Mesenchymal stem cell (in vitro differentiated cells and primary cell): ENCODE measurements around the gene LRRC17. TPM values are rescaled to one million over a fixed set of nuclear protein-coding genes. Genes with fewer than 3 reads are reported as not detected.

ENCODE experiments used
- DNase-seq: peaks from one replicate; pipeline ENCODE4 v3.0.0-alpha.2; 2013
- H2AFZ ChIP-seq: one replicate; pipeline ENCODE4 v1.6.1; 2013; ENCODE audit warnings: low read depth, mild to moderate bottlenecking, control low read depth, inconsistent platforms, low read length, moderate library complexity
- H2AK5ac ChIP-seq: 2 replicates; pipeline ENCODE4 v1.6.1; 2013; ENCODE audit warnings: low read length, moderate library complexity, mild to moderate bottlenecking, inconsistent platforms; ENCODE audit not compliant: severe bottlenecking
- H2BK120ac ChIP-seq: one replicate; pipeline ENCODE4 v1.6.1; 2013; ENCODE audit warnings: low read depth, mild to moderate bottlenecking, inconsistent platforms, low read length, moderate library complexity
- H2BK12ac ChIP-seq, 2 experiments: one replicate each; pipeline ENCODE4 v1.6.1; 2013; ENCODE audit warnings: inconsistent platforms in 2 of 2, low read length in 2 of 2, mild to moderate bottlenecking in 2 of 2, moderate library complexity in 2 of 2, control low read depth in 1 of 2
- H2BK15ac ChIP-seq: one replicate; pipeline ENCODE4 v1.6.1; 2013; ENCODE audit warnings: mild to moderate bottlenecking, low read depth, inconsistent platforms; ENCODE audit not compliant: poor library complexity, severe bottlenecking
- H2BK5ac ChIP-seq: 2 replicates; pipeline ENCODE4 v1.6.1; 2013; ENCODE audit warnings: low read depth, mild to moderate bottlenecking, low read length, control low read depth, inconsistent platforms; ENCODE audit not compliant: poor library complexity, severe bottlenecking
- H3K14ac ChIP-seq, 2 experiments: one replicate each; pipeline ENCODE4 v1.6.1; 2013; ENCODE audit warnings: inconsistent platforms in 2 of 2, low read length in 2 of 2, control low read depth in 1 of 2, mild to moderate bottlenecking in 1 of 2, moderate library complexity in 1 of 2
- H3K18ac ChIP-seq, 2 experiments: one replicate each; pipeline ENCODE4 v1.6.1; 2013; ENCODE audit warnings: inconsistent platforms in 2 of 2, low read length in 2 of 2, control low read depth in 1 of 2, low read depth in 1 of 2, mild to moderate bottlenecking in 1 of 2
- H3K23ac ChIP-seq, 2 experiments: one replicate each; pipeline ENCODE4 v1.6.1; 2013; ENCODE audit warnings: inconsistent platforms in 2 of 2, low read length in 2 of 2, mild to moderate bottlenecking in 2 of 2, moderate library complexity in 2 of 2, control low read depth in 1 of 2
- H3K27ac ChIP-seq: 2 replicates; pipeline ENCODE4 v1.5.1; 2013; ENCODE audit warnings: mild to moderate bottlenecking, moderate library complexity, low read length, control low read depth, inconsistent platforms; ENCODE audit not compliant: poor library complexity, severe bottlenecking
- H3K27me3 ChIP-seq, 2 experiments: 2 replicates each; pipeline versions ENCODE4 v1.6.1 to v1.7.0; 2013; ENCODE audit warnings: low read length in 2 of 2, mild to moderate bottlenecking in 2 of 2, moderate library complexity in 2 of 2, control low read depth in 1 of 2, inconsistent platforms in 1 of 2; ENCODE audit not compliant: control insufficient read depth in 1 of 2, insufficient read depth in 1 of 2
- H3K36me3 ChIP-seq, 2 experiments: 2 replicates each; pipeline versions ENCODE4 v1.6.1 to v1.7.0; 2013; ENCODE audit warnings: low read length in 2 of 2, control low read depth in 1 of 2, inconsistent platforms in 1 of 2, low read depth in 1 of 2, mild to moderate bottlenecking in 1 of 2; ENCODE audit not compliant: insufficient read depth in 2 of 2, control insufficient read depth in 1 of 2
- H3K4ac ChIP-seq, 2 experiments: one replicate each; pipeline ENCODE4 v1.6.1; 2013; ENCODE audit warnings: inconsistent platforms in 2 of 2, low read length in 2 of 2, mild to moderate bottlenecking in 2 of 2, moderate library complexity in 2 of 2, control low read depth in 1 of 2, low read depth in 1 of 2
- H3K4me1 ChIP-seq: 2 replicates; pipeline ENCODE4 v1.6.1; 2013; ENCODE audit warnings: low read depth, low read length, control low read depth; ENCODE audit not compliant: control insufficient read depth, insufficient read depth
- H3K4me2 ChIP-seq: 2 replicates; pipeline ENCODE4 v1.6.1; 2013; ENCODE audit warnings: low read length, mild to moderate bottlenecking, inconsistent platforms; ENCODE audit not compliant: poor library complexity, severe bottlenecking
- H3K4me3 ChIP-seq, 2 experiments: 2 replicates each; pipeline versions ENCODE4 v1.5.1 to v1.7.0; 2013; ENCODE audit warnings: low read length in 2 of 2, mild to moderate bottlenecking in 2 of 2, control low read depth in 1 of 2, low read depth in 1 of 2; ENCODE audit not compliant: insufficient read depth in 1 of 2
- H3K79me1 ChIP-seq: replicated peaks from 2 replicates; pipeline ENCODE4 v1.6.1; 2013; ENCODE audit warnings: mild to moderate bottlenecking, control low read depth, low read length, inconsistent platforms; ENCODE audit not compliant: poor library complexity, severe bottlenecking
- H3K9ac ChIP-seq: 2 replicates; pipeline ENCODE4 v1.7.0; 2013; ENCODE audit warnings: mild to moderate bottlenecking, low read length, moderate library complexity
- H3K9me3 ChIP-seq: 2 replicates; pipeline ENCODE4 v1.7.0; 2013; ENCODE audit warnings: mild to moderate bottlenecking, low read length; ENCODE audit not compliant: control insufficient read depth
- H4K8ac ChIP-seq: one replicate; pipeline ENCODE4 v1.6.1; 2013; ENCODE audit warnings: inconsistent platforms, mild to moderate bottlenecking, low read length, moderate library complexity
- H4K91ac ChIP-seq: one replicate; pipeline ENCODE4 v1.6.1; 2013; ENCODE audit warnings: mild to moderate bottlenecking, low read length, inconsistent platforms
- WGBS: methylation state at CpG from one replicate; pipeline ENCODE4 v1.1.7; 2013; ENCODE audit warnings: mixed read lengths; 5-methylcytosine and 5-hydroxymethylcytosine counted together
- polyA plus RNA-seq, 2 experiments: library from polyadenylated mRNA; stranded (reverse); fragments of 200-250 nt; gene quantifications; one replicate each; pipeline ENCODE4 v1.2.3, GENCODE V29; 2013

Gene LRRC17, protein sequence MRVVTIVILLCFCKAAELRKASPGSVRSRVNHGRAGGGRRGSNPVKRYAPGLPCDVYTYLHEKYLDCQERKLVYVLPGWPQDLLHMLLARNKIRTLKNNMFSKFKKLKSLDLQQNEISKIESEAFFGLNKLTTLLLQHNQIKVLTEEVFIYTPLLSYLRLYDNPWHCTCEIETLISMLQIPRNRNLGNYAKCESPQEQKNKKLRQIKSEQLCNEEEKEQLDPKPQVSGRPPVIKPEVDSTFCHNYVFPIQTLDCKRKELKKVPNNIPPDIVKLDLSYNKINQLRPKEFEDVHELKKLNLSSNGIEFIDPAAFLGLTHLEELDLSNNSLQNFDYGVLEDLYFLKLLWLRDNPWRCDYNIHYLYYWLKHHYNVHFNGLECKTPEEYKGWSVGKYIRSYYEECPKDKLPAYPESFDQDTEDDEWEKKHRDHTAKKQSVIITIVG
- polyA plus RNA-seq (2013, experiment 1 of 2) = 17.6 TPM
- 18.7 TPM for polyA plus RNA-seq (2013, experiment 2 of 2)

DNA sequence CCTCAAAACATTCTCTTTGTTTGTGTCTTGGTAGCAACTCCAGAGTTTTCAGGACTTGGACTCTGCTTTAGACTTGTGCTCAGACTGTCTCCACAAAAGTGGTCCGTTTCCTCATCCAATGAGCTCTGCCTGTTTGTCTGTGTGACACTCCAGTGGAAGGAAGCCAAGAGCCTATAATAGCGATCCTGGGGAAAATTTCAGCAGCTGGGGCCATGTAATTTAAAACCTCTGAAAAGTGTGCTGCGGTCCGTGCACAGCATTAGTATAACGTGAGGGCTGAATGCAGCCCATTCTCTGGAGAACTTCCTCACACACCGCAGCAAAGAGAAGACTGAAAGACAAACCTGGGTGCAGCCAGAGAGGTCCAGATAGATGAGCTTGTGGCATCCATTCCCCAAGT lies at the start of gene LRRC17:
Gene LRRC17 (plus strand): TSS at position 259 of the 400 bp plus-strand sequence. CDS start 20,914 bp downstream, outside the sequence.
- Histone ChIP-seq H2BK12ac (no peak within 1 kb of the TSS), H3K4me2 (no peak within 1 kb of the TSS), H3K9ac (peak within 1 kb of the TSS; percentile 73), H3K9me3 (no peaks in the 10 kb centered on the region), H2AK5ac (peak within 1 kb of the TSS; percentile 49), H4K91ac (no peak within 1 kb of the TSS), H3K27ac (peak within 1 kb of the TSS; percentile 77), H2AFZ (no peak within 1 kb of the TSS), H3K18ac (no peak within 1 kb of the TSS), H3K36me3 (peaks cover 0 to 16% of the 10 kb centered on the region in 2 experiments), H3K4me3 (peak within 1 kb of the TSS; percentile 40 to 78), H3K4ac (no peak within 1 kb of the TSS), H2BK120ac (no peak within 1 kb of the TSS), H2BK15ac (no peak within 1 kb of the TSS), H3K4me1 (no peaks in the 10 kb centered on the region), H4K8ac (no peak within 1 kb of the TSS), H3K27me3 (no peaks in the 10 kb centered on the region), H3K14ac (no peak within 1 kb of the TSS), H2BK5ac (no peak within 1 kb of the TSS), H3K79me1 (no peaks in the 10 kb centered on the region), H3K23ac (no peak within 1 kb of the TSS)
- 77% methylated on average over 6 of the region's 6 CpGs for WGBS
- DNase-seq = peak; percentile 67

DNA sequence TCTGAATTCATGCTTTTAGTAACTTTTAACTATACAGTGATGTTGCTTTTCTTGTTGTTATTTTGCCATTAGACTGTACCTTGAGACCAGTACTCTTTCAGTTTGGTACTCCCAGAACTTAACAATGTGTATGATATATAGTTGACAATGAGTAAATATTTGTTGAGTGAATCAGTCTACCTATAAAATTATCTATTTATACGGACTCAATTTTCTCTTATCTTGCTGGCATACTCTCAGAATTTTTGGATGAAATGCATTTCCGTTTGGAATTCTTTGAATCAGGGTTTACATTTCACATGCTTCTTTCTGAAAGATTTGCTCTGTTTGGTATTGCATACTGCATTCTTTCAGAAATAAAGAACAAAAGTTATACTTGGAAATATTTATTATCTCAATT lies 47.8 kb upstream of the LRRC17 start:
- no peak overlapping the region for H2BK15ac ChIP-seq
- H2BK5ac ChIP-seq = no peak overlapping the region
- H3K9ac ChIP-seq = no peak overlapping the region
- H3K4me1 ChIP-seq = peaks cover 3% of the 10 kb centered on the region
- no peak overlapping the region for H4K8ac ChIP-seq
- no peak overlapping the region for H3K4me3 ChIP-seq
- no peak for DNase-seq
- no peaks in the 10 kb centered on the region for H3K27me3 ChIP-seq
- H4K91ac ChIP-seq = no peak overlapping the region
- no peak overlapping the region for H2AFZ ChIP-seq
- H3K27ac ChIP-seq = no peak overlapping the region
- H3K79me1 ChIP-seq = no peaks in the 10 kb centered on the region
- H3K14ac ChIP-seq = no peak overlapping the region
- H2AK5ac ChIP-seq = no peak overlapping the region
- WGBS = no CpG with 5 or more reads among the region's 2 CpGs
- H2BK12ac ChIP-seq = no peak overlapping the region
- H2BK120ac ChIP-seq = no peak overlapping the region
- no peaks in the 10 kb centered on the region for H3K9me3 ChIP-seq
- H3K18ac ChIP-seq = no peak overlapping the region
- H3K36me3 ChIP-seq = no peaks in the 10 kb centered on the region
- no peak overlapping the region for H3K23ac ChIP-seq
- H3K4me2 ChIP-seq = no peak overlapping the region
- H3K4ac ChIP-seq = no peak overlapping the region

DNA sequence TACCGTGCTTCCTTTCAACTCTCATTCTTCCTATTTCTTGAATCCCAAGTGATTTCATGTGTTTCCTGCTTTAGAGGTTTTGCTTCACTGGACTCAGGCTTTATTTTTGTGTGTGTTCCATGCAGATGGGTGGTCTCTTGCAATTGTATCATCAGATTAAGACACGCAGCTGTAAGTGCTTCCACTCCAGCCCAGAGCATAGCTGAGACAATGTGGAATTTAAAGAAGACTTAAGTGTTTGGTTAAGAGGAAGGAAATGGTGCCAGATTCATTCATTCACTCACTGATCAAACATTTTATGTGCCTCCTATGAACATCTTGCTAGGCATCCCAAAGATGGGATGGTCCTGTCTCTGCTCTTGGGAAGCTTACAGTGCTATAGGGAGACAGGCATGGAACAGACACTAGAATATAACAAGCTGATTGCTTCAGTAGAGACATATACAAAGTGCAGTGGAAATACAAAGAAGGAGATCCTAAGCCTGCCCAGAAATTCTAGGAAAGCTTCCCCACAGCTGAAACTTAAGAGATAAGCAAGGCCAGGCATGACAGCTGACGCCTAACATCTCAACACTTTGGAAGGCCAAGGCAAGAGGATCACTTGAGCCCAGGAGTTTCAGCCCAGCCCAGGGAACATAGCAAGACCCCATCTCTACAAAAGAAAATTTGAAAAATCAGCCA lies 46.1 kb upstream of the LRRC17 start:
- peak; percentile 34 for DNase-seq
- Histone ChIP-seq H2AK5ac (peak overlapping the region; percentile 35), H3K23ac (no peak overlapping the region), H3K79me1 (peaks cover 2% of the 10 kb centered on the region), H4K91ac (no peak overlapping the region), H3K27ac (no peak overlapping the region), H3K9me3 (no peaks in the 10 kb centered on the region), H3K27me3 (no peaks in the 10 kb centered on the region), H4K8ac (no peak overlapping the region), H2BK12ac (no peak overlapping the region), H3K4me3 (no peak overlapping the region), H3K4me1 (peaks cover 1% of the 10 kb centered on the region), H2BK120ac (no peak overlapping the region), H3K4me2 (no peak overlapping the region), H3K36me3 (no peaks in the 10 kb centered on the region), H3K4ac (no peak overlapping the region), H3K14ac (no peak overlapping the region), H2BK5ac (no peak overlapping the region), H3K18ac (no peak overlapping the region), H3K9ac (no peak overlapping the region), H2BK15ac (no peak overlapping the region), H2AFZ (no peak overlapping the region)
- 91% methylated on average over 2 of the region's 3 CpGs for WGBS

DNA sequence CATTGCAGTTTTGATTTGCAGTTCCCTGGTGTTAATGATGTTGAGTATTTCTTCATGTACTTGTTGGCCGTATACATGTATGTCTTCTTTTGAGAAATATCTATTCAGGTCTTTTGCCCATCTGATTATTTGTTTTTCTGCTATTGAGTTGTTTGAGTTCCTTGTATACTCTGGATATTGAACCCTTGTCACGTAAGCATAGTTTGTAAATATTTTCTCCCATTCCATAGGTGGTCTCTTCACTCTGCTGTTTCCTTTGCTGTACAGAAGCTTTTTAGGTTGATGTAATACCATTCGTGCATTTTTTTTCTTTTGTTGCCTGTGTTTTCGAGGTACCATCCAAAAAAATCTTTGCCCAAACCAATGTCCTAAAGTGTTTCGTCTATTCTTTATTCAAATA lies 43.6 kb upstream of the LRRC17 start:
- H3K9ac ChIP-seq = no peak overlapping the region
- H3K4me1 ChIP-seq = peaks cover 3% of the 10 kb centered on the region
- no peak overlapping the region for H2BK15ac ChIP-seq
- no peak overlapping the region for H2BK120ac ChIP-seq
- peaks cover 2% of the 10 kb centered on the region for H3K79me1 ChIP-seq
- no peak overlapping the region for H2AK5ac ChIP-seq
- no peak overlapping the region for H2BK5ac ChIP-seq
- no peak overlapping the region for H2BK12ac ChIP-seq
- H3K4me3 ChIP-seq = no peak overlapping the region
- H3K27ac ChIP-seq = no peak overlapping the region
- H3K23ac ChIP-seq = no peak overlapping the region
- H3K14ac ChIP-seq = no peak overlapping the region
- no peak overlapping the region for H3K4me2 ChIP-seq
- H3K4ac ChIP-seq = no peak overlapping the region
- no peaks in the 10 kb centered on the region for H3K9me3 ChIP-seq
- no peaks in the 10 kb centered on the region for H3K36me3 ChIP-seq
- H3K18ac ChIP-seq = no peak overlapping the region
- WGBS = 100% methylated on average over 4 of the region's 5 CpGs
- no peak overlapping the region for H2AFZ ChIP-seq
- DNase-seq = no peak
- no peak overlapping the region for H4K8ac ChIP-seq
- no peak overlapping the region for H4K91ac ChIP-seq
- no peaks in the 10 kb centered on the region for H3K27me3 ChIP-seq
